K562 (cell line): Measurements from ENCODE around the gene OGDH. TPM values are rescaled to one million over a fixed set of nuclear protein-coding genes. Genes with fewer than 3 reads are reported as not detected.

Experiments used
- ATAC-seq: fragments of 200-7000 bp; cut with Tn5 transposase; 3 replicates; pipeline ENCODE4 v1.9.1; 2020; ENCODE audit warnings: moderate library complexity
- BruUV-seq: library from RNA; stranded (reverse); fragments of 400-500 nt; replicated peaks from 2 replicates; lab custom pipeline; 2021; lab: Mats Ljungman, UMichigan
- CTCF ChIA-PET: fragments of 300-600 bp; formaldehyde crosslinking; extraction: SDS; loops from one replicate; lab custom pipeline; 2021; ENCODE audit warnings: low intra/inter-chr PET ratio; lab: Yijun Ruan, JAX
- POLR2A ChIA-PET: fragments of 300-600, 350-650 bp; sonication (Branson Sonifier 250); formaldehyde crosslinking; extraction: SDS; loops from one replicate; lab custom pipeline; 2021; ENCODE audit warnings: antibody characterized with exemption, inconsistent platforms; lab: Yijun Ruan, JAX
- DNase-seq, 4 experiments: peaks; one replicate each; pipeline versions ENCODE4 v3.0.0 to v3.0.0-alpha.2; 2011 to 2018; ENCODE audit warnings: low spot score in 3 of 4, mixed read lengths in 3 of 4; ENCODE audit errors: extremely low read depth in 1 of 4
- FAIRE-seq: peaks from 2 replicates; lab custom pipeline; 2011; peaks lifted over from hg19 to GRCh38; lab: Jason Lieb, UNC
- H2AFZ ChIP-seq: 2 replicates; pipeline ENCODE4 v1.6.0; 2011; ENCODE audit warnings: low read depth, low read length, control low read depth, inconsistent platforms
- H3K27ac ChIP-seq: fragments of 200-600 bp; 3 replicates; pipeline ENCODE4 v1.8.0; 2011; ENCODE audit warnings: low read depth, mild to moderate bottlenecking, control low read depth, inconsistent platforms, low read length, moderate library complexity, mixed read lengths; ENCODE audit errors: extremely low read depth
- H3K27me3 ChIP-seq, 2 experiments: fragments of 300-600 bp in 1 of 2; 2 replicates in 1 of 2; 3 replicates in 1 of 2; pipeline versions ENCODE4 v1.6.0 to v1.8.0; 2011; ENCODE audit warnings: inconsistent platforms in 2 of 2, low read length in 2 of 2, mild to moderate bottlenecking in 1 of 2, mixed read lengths in 1 of 2, moderate library complexity in 1 of 2; ENCODE audit not compliant: control insufficient read depth in 2 of 2, insufficient read depth in 2 of 2
- H3K36me3 ChIP-seq: fragments of 300-600 bp; 3 replicates; pipeline ENCODE4 v1.8.0; 2011; ENCODE audit warnings: mild to moderate bottlenecking, low read length, inconsistent platforms; ENCODE audit not compliant: control insufficient read depth, insufficient read depth
- H3K4me1 ChIP-seq, 2 experiments: fragments of 200-600 bp in 1 of 2; replicated peaks in 1 of 2; 2 replicates in 1 of 2; 3 replicates in 1 of 2; pipeline versions ENCODE4 v1.5.1 to v1.8.0; 2011; ENCODE audit warnings: inconsistent platforms in 2 of 2, low read length in 2 of 2, mild to moderate bottlenecking in 1 of 2, mixed read lengths in 1 of 2, moderate library complexity in 1 of 2; ENCODE audit not compliant: control insufficient read depth in 2 of 2, insufficient read depth in 2 of 2
- H3K4me2 ChIP-seq: 2 replicates; pipeline ENCODE4 v1.6.1; 2011; ENCODE audit warnings: low read length, control low read depth, inconsistent platforms, mixed read lengths; ENCODE audit not compliant: insufficient read depth
- H3K4me3 ChIP-seq: fragments of 200-600 bp; sonication (generic), shearing (Covaris generic); 2 replicates; pipeline ENCODE4 v1.5.1; 2016; ENCODE audit warnings: control low read depth, inconsistent platforms
- H3K79me2 ChIP-seq: fragments of 200-600 bp; 3 replicates; pipeline ENCODE4 v1.8.0; 2011; ENCODE audit warnings: low read length, inconsistent platforms; ENCODE audit not compliant: control insufficient read depth, insufficient read depth
- H3K9ac ChIP-seq, 2 experiments: 2 replicates each; pipeline versions ENCODE4 v1.6.0 to v1.6.1; 2011; ENCODE audit warnings: low read depth in 2 of 2, low read length in 2 of 2, control low read depth in 1 of 2, inconsistent platforms in 1 of 2, mild to moderate bottlenecking in 1 of 2, mixed read lengths in 1 of 2; ENCODE audit not compliant: insufficient read depth in 1 of 2
- H3K9me1 ChIP-seq: one replicate; pipeline ENCODE4 v1.6.0; 2011; ENCODE audit warnings: inconsistent platforms, mild to moderate bottlenecking, low read length, moderate library complexity; ENCODE audit not compliant: control insufficient read depth, insufficient read depth
- H3K9me3 ChIP-seq: replicated peaks from 2 replicates; pipeline ENCODE4 v1.5.1; 2011; ENCODE audit warnings: low read depth, low read length, inconsistent platforms; ENCODE audit not compliant: control insufficient read depth, insufficient read depth
- H4K20me1 ChIP-seq: replicated peaks from 2 replicates; pipeline ENCODE4 v1.6.1; 2011; ENCODE audit warnings: low read length, inconsistent platforms, mixed read lengths; ENCODE audit not compliant: control insufficient read depth, insufficient read depth
- FOS ChIP-seq: IDR thresholded peaks from 3 replicates; pipeline ENCODE4 v1.6.1; 2011; ENCODE audit not compliant: insufficient read length; ENCODE audit errors: extremely low read depth
- GTF2A2 ChIP-seq: IDR thresholded peaks from 2 replicates; pipeline ENCODE4 v1.6.1; 2016; ENCODE audit warnings: mild to moderate bottlenecking, missing genetic modification characterization, missing compliant biosample characterization
- IRF1 ChIP-seq: sonication (generic); formaldehyde crosslinking; IDR thresholded peaks from 2 replicates; pipeline ENCODE4 v1.8.0; 2022; ENCODE audit warnings: missing genetic modification reagents, mild to moderate bottlenecking, borderline replicate concordance
- IRF9 ChIP-seq: fragments of 450-650 bp; IDR thresholded peaks from 2 replicates; pipeline ENCODE4 v1.6.1; 2016; ENCODE audit warnings: missing biosample characterization, missing genetic modification characterization
- KDM4B ChIP-seq, 2 experiments: fragments of 450-650 bp in 1 of 2; sonication (generic) in 1 of 2; IDR thresholded peaks; 2 replicates each; pipeline ENCODE4 v1.6.1; 2016 to 2017; ENCODE audit warnings: borderline replicate concordance in 2 of 2, antibody characterized with exemption in 1 of 2, low read depth in 1 of 2, mild to moderate bottlenecking in 1 of 2
- NFE2L1 ChIP-seq: fragments of 450-650 bp; IDR thresholded peaks from 2 replicates; pipeline ENCODE4 v1.6.1; 2016; ENCODE audit warnings: missing genetic modification characterization, low read depth, mild to moderate bottlenecking, missing compliant biosample characterization, moderate library complexity, borderline replicate concordance
- NR0B1 ChIP-seq: fragments of 450-650 bp; IDR thresholded peaks from one replicate; pipeline ENCODE4 v1.6.1; 2018; ENCODE audit warnings: mild to moderate bottlenecking, moderate library complexity; ENCODE audit not compliant: partially characterized antibody
- POLR2G ChIP-seq: fragments of 200-400 bp; formaldehyde crosslinking; IDR thresholded peaks from 2 replicates; pipeline ENCODE4 v1.6.1; 2017; ENCODE audit warnings: low read depth, mild to moderate bottlenecking, antibody characterized with exemption, low read length, moderate library complexity
- SOX6 ChIP-seq: fragments of 450-650 bp; IDR thresholded peaks from 2 replicates; pipeline ENCODE4 v1.6.1; 2014; ENCODE audit warnings: mild to moderate bottlenecking
- XRCC5 ChIP-seq: fragments of 200-400 bp; formaldehyde crosslinking; IDR thresholded peaks from 2 replicates; pipeline ENCODE4 v1.6.1; 2017; ENCODE audit warnings: low read depth, mild to moderate bottlenecking, low read length
- ZFX ChIP-seq: sonication (generic); formaldehyde crosslinking; IDR thresholded peaks from 2 replicates; pipeline ENCODE4 v1.8.0; 2022; ENCODE audit warnings: mild to moderate bottlenecking, missing genetic modification reagents, moderate library complexity
- ZNF12 ChIP-seq: sonication (generic); formaldehyde crosslinking; IDR thresholded peaks from 2 replicates; pipeline ENCODE4 v1.4.0; 2020; ENCODE audit warnings: mild to moderate bottlenecking, missing genetic modification reagents
- ZNF175 ChIP-seq: fragments of 200-800 bp; sonication (Bioruptor generic); IDR thresholded peaks from 2 replicates; pipeline ENCODE4 v1.6.1; 2016; ENCODE audit warnings: low read depth, mild to moderate bottlenecking, missing genetic modification characterization, missing compliant biosample characterization
- ZNF431 ChIP-seq: sonication (generic); formaldehyde crosslinking; IDR thresholded peaks from 2 replicates; pipeline ENCODE4 v1.8.0; 2022; ENCODE audit warnings: mild to moderate bottlenecking, missing genetic modification reagents
- ZNF609 ChIP-seq: sonication (generic); formaldehyde crosslinking; IDR thresholded peaks from 2 replicates; pipeline ENCODE4 v1.8.1; 2023; ENCODE audit warnings: missing genetic modification reagents, mild to moderate bottlenecking, borderline replicate concordance
- WGBS: fragments of 100-300 bp; shearing (Covaris generic); methylation state at CpG from one replicate; pipeline ENCODE4 v1.1.6; 2016; ENCODE audit warnings: low coverage, mixed read lengths; ENCODE audit not compliant: insufficient coverage; ENCODE audit errors: missing lambda C conversion rate; 5-methylcytosine and 5-hydroxymethylcytosine counted together
- in situ Hi-C: fragments of 300-500 bp; cut with MboI; formaldehyde crosslinking; loops from 4 replicates; pipeline ENCODE4 v1.15.0; 2018; ENCODE audit warnings: inconsistent platforms, mixed read lengths
- intact Hi-C: fragments of 100-400 bp; cut with micrococcal nuclease; formaldehyde crosslinking; loops from 2 replicates; pipeline ENCODE4 v1.14.2; 2022
- polyA plus RNA-seq, 8 experiments: library from polyadenylated mRNA; depleted of rRNA in 4 of 8; stranded (reverse) in 5 of 8; unstranded in 3 of 8; fragments of >200 nt; fragmentation: Nextera tagmentation in 2 of 8; fragmentation: Illumina TruSeq in 1 of 8; extraction: Ambion mirVana in 2 of 8; extraction: Trizol in 1 of 8; gene quantifications; 2 replicates each; pipeline versions ENCODE4 v1.2.1 to v1.2.3, GENCODE V29; 2011 to 2014; ENCODE audit warnings: inconsistent platforms in 1 of 8, missing spikeins in 1 of 8
- total RNA-seq, 7 experiments: library from RNA; depleted of rRNA in 6 of 7; stranded (reverse); fragments of >200 nt in 6 of 7; fragmentation: Illumina TruSeq in 2 of 7; extraction: Trizol in 2 of 7; gene quantifications; 2 replicates each; pipeline versions ENCODE4 v1.2.1 to v1.2.3, GENCODE V29; 2011 to 2021; ENCODE audit warnings: low replicate concordance in 1 of 7

OGDH gene
- total and polyA plus RNA-seq, 9 of the 15 experiments (the other 6 are each of a cell fraction or from before 2014, with no cell fraction given) = 3.1 to 80.3 (median 23.5) TPM

GRCh38 chr7:44700322-44700721, 93.9 kb downstream of the OGDH start:
- ChIA-PET POLR2A (interaction anchor here (0.5 to 0.7 kb wide), 3 partner anchors 49 to 60 kb away, joined by 3 to 4 read pairs (median 3); no protein-coding TSS in a partner anchor), CTCF (no interaction called here)
- Histone ChIP-seq H3K36me3 (peaks cover 67% of the 10 kb centered on the region), H3K4me1 (no peaks in the 10 kb centered on the region), H4K20me1 (no peaks in the 10 kb centered on the region), H3K27ac (no peak overlapping the region), H3K4me3 (no peak overlapping the region), H3K79me2 (no peaks in the 10 kb centered on the region), H3K9ac (no peak overlapping the region; a peak in 1 of 4 replicates), H2AFZ (no peak overlapping the region), H3K4me2 (no peak overlapping the region), H3K9me1 (no peaks in the 10 kb centered on the region), H3K9me3 (no peaks in the 10 kb centered on the region; the same call in 1 of the 2 replicates), H3K27me3 (no peaks in the 10 kb centered on the region)
- TF ChIP-seq FOS (no peak), NR0B1 (no peak), IRF1 (CRISPR knock-in tag) (no peak), ZNF175 (no peak), XRCC5 (no peak), NFE2L1 (tag) (no peak), GTF2A2 (no peak), ZNF12 (no peak), ZNF431 (CRISPR knock-in tag) (no peak), IRF9 (tag) (no peak), ZNF609 (CRISPR knock-in tag) (no peak), KDM4B (IDR thresholded peaks at IDR 0.05; ENCODE audit: borderline replicate concordance in 2 of 2, low read depth in 1 of 2) (no peak), POLR2G (no peak), SOX6 (no peak), ZFX (CRISPR knock-in tag) (no peak)
- no TSS peak for BruUV-seq
- ATAC-seq (no peak), FAIRE-seq (no peak), DNase-seq (peak in 1 of 4 experiments; percentile 2)
- WGBS = 89% methylated on average over 6 of the region's 8 CpGs
- intact Hi-C loops = no loop called here
- in situ Hi-C loops = no loop called here
